GM12865 (cell line): ENCODE results near the gene ADAMTSL1.

ENCODE experiments used
- DNase-seq: peaks from one replicate; pipeline ENCODE4 v3.0.0; 2010; ENCODE audit warnings: low read depth
- H3K4me3 ChIP-seq: 2 replicates; pipeline ENCODE4 v1.5.1; 2011; ENCODE audit warnings: mild to moderate bottlenecking, low read depth, low read length, control low read depth
- TF ChIP-seq, protein P1 (sequence below): IDR thresholded peaks from 2 replicates; pipeline ENCODE4 v1.5.1; 2011; ENCODE audit warnings: low read length, control low read depth, low read depth, inconsistent platforms; ENCODE audit not compliant: insufficient read depth; ENCODE audit errors: missing control alignments

The ADAMTSL1 gene

DNA sequence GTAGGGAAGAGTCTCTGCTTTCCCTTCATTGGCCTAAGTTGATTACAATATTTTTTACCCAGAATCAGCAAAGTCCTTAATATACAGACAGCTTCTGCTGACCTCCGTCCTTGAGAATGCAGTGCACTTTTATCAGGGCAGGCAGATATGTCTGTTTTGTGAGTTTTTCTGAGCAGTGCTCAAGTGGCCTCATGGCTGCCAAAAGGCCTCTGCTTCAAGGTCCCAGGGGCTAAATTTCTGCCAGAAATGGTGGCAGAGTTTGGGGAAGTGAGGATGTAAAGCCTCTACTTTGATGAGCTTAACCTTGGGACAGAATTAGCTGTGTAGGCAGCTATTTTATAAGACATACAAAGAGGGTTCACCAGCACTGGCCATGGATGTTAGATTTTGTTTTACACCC is 275.8 kb downstream of the ADAMTSL1 start:
- DNase-seq, result no peak
- no peak overlapping the region for H3K4me3 ChIP-seq
- TF ChIP-seq, protein P1, sequence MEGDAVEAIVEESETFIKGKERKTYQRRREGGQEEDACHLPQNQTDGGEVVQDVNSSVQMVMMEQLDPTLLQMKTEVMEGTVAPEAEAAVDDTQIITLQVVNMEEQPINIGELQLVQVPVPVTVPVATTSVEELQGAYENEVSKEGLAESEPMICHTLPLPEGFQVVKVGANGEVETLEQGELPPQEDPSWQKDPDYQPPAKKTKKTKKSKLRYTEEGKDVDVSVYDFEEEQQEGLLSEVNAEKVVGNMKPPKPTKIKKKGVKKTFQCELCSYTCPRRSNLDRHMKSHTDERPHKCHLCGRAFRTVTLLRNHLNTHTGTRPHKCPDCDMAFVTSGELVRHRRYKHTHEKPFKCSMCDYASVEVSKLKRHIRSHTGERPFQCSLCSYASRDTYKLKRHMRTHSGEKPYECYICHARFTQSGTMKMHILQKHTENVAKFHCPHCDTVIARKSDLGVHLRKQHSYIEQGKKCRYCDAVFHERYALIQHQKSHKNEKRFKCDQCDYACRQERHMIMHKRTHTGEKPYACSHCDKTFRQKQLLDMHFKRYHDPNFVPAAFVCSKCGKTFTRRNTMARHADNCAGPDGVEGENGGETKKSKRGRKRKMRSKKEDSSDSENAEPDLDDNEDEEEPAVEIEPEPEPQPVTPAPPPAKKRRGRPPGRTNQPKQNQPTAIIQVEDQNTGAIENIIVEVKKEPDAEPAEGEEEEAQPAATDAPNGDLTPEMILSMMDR, result no peak

DNA sequence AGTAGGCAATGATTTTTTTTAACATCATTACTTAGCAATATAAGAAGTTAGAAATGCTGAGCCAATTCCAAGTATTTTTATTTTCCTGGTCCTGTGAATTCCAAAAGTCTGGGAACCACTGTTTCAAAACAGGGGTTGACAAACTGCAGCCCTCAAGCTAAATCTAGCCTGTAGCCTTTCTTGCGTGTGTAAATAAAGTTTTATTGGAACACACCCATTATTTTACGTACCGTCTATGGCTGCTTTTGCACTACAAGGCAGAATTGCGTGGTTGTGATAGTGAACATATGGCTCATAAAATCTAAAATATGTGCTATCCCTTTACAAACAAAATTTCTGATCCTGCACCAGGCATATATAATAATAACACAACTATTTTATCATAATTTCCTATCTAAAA is 280.0 kb downstream of the ADAMTSL1 start:
- H3K4me3 ChIP-seq, result no peak overlapping the region
- no peak for DNase-seq
- TF ChIP-seq, protein P1, result no peak

DNA sequence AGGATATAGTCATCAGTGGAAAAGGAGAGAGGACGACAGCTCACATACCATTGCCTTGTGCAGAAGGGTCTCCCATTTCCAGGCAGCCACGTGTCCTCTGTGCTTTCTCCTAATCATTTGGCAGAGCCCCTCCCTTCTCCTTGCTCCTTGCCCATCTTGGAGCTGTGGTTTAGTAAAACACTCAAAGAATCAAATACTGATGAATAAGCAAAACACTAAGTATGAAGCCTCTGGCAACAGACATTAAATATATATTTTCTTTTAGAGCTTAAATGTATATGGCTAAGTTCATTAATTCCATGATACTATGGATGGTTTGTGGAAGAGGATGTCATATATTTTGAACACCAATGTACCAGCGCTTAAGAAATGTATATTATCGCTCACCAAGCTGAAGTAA is 280.6 kb downstream of the ADAMTSL1 start:
- H3K4me3 ChIP-seq, result no peak overlapping the region
- no peak for DNase-seq
- TF ChIP-seq, protein P1, result no peak

DNA sequence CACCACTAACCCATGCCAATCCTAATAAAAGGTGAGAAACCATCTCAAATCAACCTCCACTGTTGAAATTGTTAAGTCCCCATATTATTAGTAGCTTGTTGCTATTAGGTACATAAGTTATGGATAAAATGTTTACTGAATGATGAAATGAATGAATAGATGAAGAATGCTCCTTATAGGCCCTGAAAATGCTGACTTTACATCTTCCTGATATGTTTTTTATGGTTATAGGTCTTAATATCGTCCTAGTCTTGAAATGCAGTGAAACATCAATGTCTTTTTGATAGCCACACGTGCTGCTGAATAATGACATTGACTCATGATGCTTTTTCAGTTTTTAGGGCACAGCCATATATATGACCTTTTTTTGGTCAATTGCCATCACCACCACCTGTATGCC is 281.3 kb downstream of the ADAMTSL1 start:
- H3K4me3 ChIP-seq, result no peak overlapping the region
- TF ChIP-seq, protein P1, result no peak
- DNase-seq, result no peak

DNA sequence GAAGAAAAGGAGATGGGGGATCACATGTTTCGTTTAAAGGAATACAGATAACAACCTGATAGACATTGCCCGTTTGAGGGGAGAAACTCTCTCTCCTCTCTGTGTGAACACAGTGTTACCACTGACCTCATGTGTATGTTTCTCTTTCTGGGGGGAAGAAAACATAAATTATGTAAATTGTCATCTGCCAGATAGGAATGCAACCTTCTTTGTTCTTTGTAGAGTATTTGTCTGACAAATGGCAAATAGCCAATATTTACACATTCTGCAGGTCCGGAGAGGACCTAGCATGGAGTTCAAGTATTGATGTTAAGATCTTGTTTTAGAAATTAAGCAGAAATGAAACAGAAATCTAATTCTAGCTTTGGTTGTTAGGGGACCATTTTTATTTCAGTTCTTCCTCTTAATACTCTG is 282.8 kb downstream of the ADAMTSL1 start:
- peak; percentile 39 for DNase-seq
- no peak overlapping the region; the same call in 1 of the 2 replicates for H3K4me3 ChIP-seq
- TF ChIP-seq, protein P1, result no peak

DNA sequence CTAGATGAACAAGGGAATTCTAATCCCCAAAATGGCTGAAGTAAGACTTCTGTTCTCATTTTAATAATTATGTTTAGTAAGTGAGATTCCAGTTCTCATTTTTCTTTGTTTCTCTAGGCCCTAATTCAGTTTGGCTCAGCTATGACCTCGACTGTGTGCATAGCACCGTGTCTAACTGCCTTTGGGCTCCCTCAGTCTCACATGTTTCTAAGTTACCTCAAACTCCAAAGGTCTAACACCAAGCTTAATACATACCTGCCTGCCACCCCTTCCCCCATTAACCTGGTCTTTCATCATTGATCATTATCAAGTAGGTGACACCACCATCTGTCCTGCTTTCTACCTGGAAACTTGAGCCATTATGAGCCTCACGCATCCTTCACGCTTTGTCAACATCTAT is 285.9 kb downstream of the ADAMTSL1 start:
- TF ChIP-seq, protein P1, result no peak
- no peak overlapping the region for H3K4me3 ChIP-seq
- no peak for DNase-seq

DNA sequence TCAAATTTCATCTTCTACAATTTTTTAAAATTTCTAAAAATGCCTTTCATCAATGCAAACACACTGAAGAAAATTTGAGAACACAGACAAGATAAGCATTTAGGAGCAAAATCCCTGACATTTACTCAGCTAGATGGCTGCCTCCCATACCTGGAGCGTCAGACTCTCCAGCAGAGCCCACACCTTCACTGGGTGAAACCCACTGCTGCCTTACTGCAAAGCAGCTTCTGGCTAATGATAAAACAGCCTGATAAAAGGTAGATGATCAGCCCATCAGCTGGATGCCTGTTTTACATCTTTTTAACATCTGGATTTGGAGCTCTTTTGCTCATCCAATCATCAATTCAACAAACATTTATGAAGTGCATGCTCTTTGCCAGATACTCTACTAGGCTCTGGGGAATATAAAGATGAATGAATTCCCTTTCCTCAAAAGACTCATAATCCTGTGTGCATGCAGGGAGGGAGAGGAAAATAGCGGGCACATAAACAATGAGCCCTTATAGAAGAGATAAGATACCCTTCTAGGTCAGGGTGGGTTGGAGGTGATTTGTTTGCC is 287.9 kb downstream of the ADAMTSL1 start:
- TF ChIP-seq, protein P1, result no peak
- H3K4me3 ChIP-seq, result no peak overlapping the region
- DNase-seq, result no peak
